Measurements from ENCODE around the gene ZBTB8A.
A peak's percentile ranks its signal among the peaks of the same experiment; 100 is the strongest.
"Not testable (repeated sequence)": the region's sequence is repeated elsewhere in the genome, so short reads cannot be mapped to it uniquely, and the experiment has no call there.

ZBTB8A gene

GRCh38 chr1:32622806-32623681 lies 83.8 kb downstream of the ZBTB8A start:
- peak; percentile 44 for DNase-seq

- peak; percentile 72 for DNase-seq
These were observed 84.5 kb downstream of the ZBTB8A start for GRCh38 chr1:32623775-32624174.

GRCh38 chr1:32626176-32626575 lies 86.9 kb downstream of the ZBTB8A start:
- no peak for DNase-seq

- DNase-seq: no peak
These were observed 88.5 kb downstream of the ZBTB8A start for GRCh38 chr1:32627596-32628162.

GRCh38 chr1:32630173-32630572 lies 90.9 kb downstream of the ZBTB8A start:
- DNase-seq: not testable (repeated sequence)

- no peak for DNase-seq
These were observed 93.6 kb downstream of the ZBTB8A start for GRCh38 chr1:32632829-32633228.

- DNase-seq: no peak
These were observed 96.5 kb downstream of the ZBTB8A start for GRCh38 chr1:32635508-32636277.

- no peak for DNase-seq
These were observed 97.9 kb downstream of the ZBTB8A start for GRCh38 chr1:32636914-32637645.

GRCh38 chr1:32639489-32640075 lies 100.4 kb downstream of the ZBTB8A start:
- DNase-seq: no peak

- not testable (repeated sequence) for DNase-seq
These were observed 103.1 kb downstream of the ZBTB8A start for GRCh38 chr1:32642292-32642827.

- no peak for DNase-seq
These were observed 105.2 kb downstream of the ZBTB8A start for GRCh38 chr1:32644426-32644825.

- peak; percentile 53 for DNase-seq
These were observed 108.3 kb downstream of the ZBTB8A start for GRCh38 chr1:32647308-32648134.

- DNase-seq: peak; percentile 91
These were observed 111.1 kb downstream of the ZBTB8A start, which contains the start of gene ZBTB8OS for GRCh38 chr1:32650248-32650751. Gene ZBTB8OS (minus strand): TSS chr1:32650550. CDS start chr1:32650529, 21 bp downstream.

GRCh38 chr1:32650752-32651460 lies 111.7 kb downstream of the ZBTB8A start, which contains the start of gene RBBP4:
Gene RBBP4 (plus strand): TSS chr1:32651208. CDS start chr1:32651307, 99 bp downstream.
- peak; percentile 99 for DNase-seq

- DNase-seq: no peak
These were observed 112.3 kb downstream of the ZBTB8A start for GRCh38 chr1:32651461-32652073.

- DNase-seq: no peak
These were observed 113.2 kb downstream of the ZBTB8A start for GRCh38 chr1:32652244-32652962.
